Measurements from ENCODE around the gene SPAG9.
"Not testable (repeated sequence)": the region's sequence is repeated elsewhere in the genome, so short reads cannot be mapped to it uniquely, and the experiment has no call there.

The SPAG9 gene

GRCh38 chr17:51132964-51133319, 12.3 kb upstream of the SPAG9 start:
- H3K36me3 ChIP-seq (ENCODE audit: control insufficient read depth, insufficient read depth, low read length, severe bottlenecking): no peaks in the 10 kb centered on the region
- no peaks in the 10 kb centered on the region for H3K9me3 ChIP-seq (ENCODE audit: control insufficient read depth, low read length)
- peaks cover 16% of the 10 kb centered on the region for H3K4me1 ChIP-seq (ENCODE audit: control insufficient read depth, insufficient read depth, low read length)
- H3K27me3 ChIP-seq (replicated peaks; ENCODE audit: control insufficient read depth, insufficient read depth, low read length): no peaks in the 10 kb centered on the region
- peak overlapping the region; percentile 18 for H3K4me3 ChIP-seq (ENCODE audit: low read length)
- no peak overlapping the region for H3K9ac ChIP-seq (ENCODE audit: low read length)
- DNase-seq (ENCODE audit: low read depth): no peak

GRCh38 chr17:51128076-51128475, 7.4 kb upstream of the SPAG9 start:
- Histone ChIP-seq H3K4me3 (ENCODE audit: low read length) (no peak overlapping the region), H3K27me3 (replicated peaks; ENCODE audit: control insufficient read depth, insufficient read depth, low read length) (no peaks in the 10 kb centered on the region), H3K36me3 (ENCODE audit: control insufficient read depth, insufficient read depth, low read length, severe bottlenecking) (no peaks in the 10 kb centered on the region), H3K9ac (ENCODE audit: low read length) (no peak overlapping the region), H3K9me3 (ENCODE audit: control insufficient read depth, low read length) (no peaks in the 10 kb centered on the region), H3K4me1 (ENCODE audit: control insufficient read depth, insufficient read depth, low read length) (peaks cover 11% of the 10 kb centered on the region)
- no peak for DNase-seq (ENCODE audit: low read depth)

- H3K27me3 ChIP-seq (replicated peaks; ENCODE audit: control insufficient read depth, insufficient read depth, low read length): no peaks in the 10 kb centered on the region
- no peak for DNase-seq (ENCODE audit: low read depth)
- H3K4me3 ChIP-seq (ENCODE audit: low read length): no peak overlapping the region
- H3K9ac ChIP-seq (ENCODE audit: low read length): no peak overlapping the region
- H3K9me3 ChIP-seq (ENCODE audit: control insufficient read depth, low read length): no peaks in the 10 kb centered on the region
- peaks cover 13% of the 10 kb centered on the region for H3K4me1 ChIP-seq (ENCODE audit: control insufficient read depth, insufficient read depth, low read length)
- H3K36me3 ChIP-seq (ENCODE audit: control insufficient read depth, insufficient read depth, low read length, severe bottlenecking): no peaks in the 10 kb centered on the region
Measured at GRCh38 chr17:51124640-51125503, 4.2 kb upstream of the SPAG9 start.

GRCh38 chr17:51122473-51123115, 1.9 kb upstream of the SPAG9 start:
- not testable (repeated sequence) for H3K9ac ChIP-seq (ENCODE audit: low read length); H3K9me3 ChIP-seq (ENCODE audit: control insufficient read depth, low read length); H3K36me3 ChIP-seq (ENCODE audit: control insufficient read depth, insufficient read depth, low read length, severe bottlenecking); H3K27me3 ChIP-seq (replicated peaks; ENCODE audit: control insufficient read depth, insufficient read depth, low read length); DNase-seq (ENCODE audit: low read depth)
- peaks cover 32% of the 10 kb centered on the region for H3K4me1 ChIP-seq (ENCODE audit: control insufficient read depth, insufficient read depth, low read length)
- H3K4me3 ChIP-seq (ENCODE audit: low read length): peak overlapping the region; percentile 87

GRCh38 chr17:51121620-51122472, 1.2 kb upstream of the SPAG9 start:
- Histone ChIP-seq H3K4me3 (ENCODE audit: low read length) (peak overlapping the region; percentile 87), H3K27me3 (replicated peaks; ENCODE audit: control insufficient read depth, insufficient read depth, low read length) (no peaks in the 10 kb centered on the region), H3K9me3 (ENCODE audit: control insufficient read depth, low read length) (no peaks in the 10 kb centered on the region), H3K4me1 (ENCODE audit: control insufficient read depth, insufficient read depth, low read length) (peaks cover 36% of the 10 kb centered on the region), H3K9ac (ENCODE audit: low read length) (peak overlapping the region; percentile 96), H3K36me3 (ENCODE audit: control insufficient read depth, insufficient read depth, low read length, severe bottlenecking) (no peaks in the 10 kb centered on the region)
- DNase-seq (ENCODE audit: low read depth): peak; percentile 93

GRCh38 chr17:51120357-51120738, 320 bp downstream of the SPAG9 start:
- Histone ChIP-seq H3K4me1 (ENCODE audit: control insufficient read depth, insufficient read depth, low read length) (peaks cover 41% of the 10 kb centered on the region), H3K27me3 (replicated peaks; ENCODE audit: control insufficient read depth, insufficient read depth, low read length) (no peaks in the 10 kb centered on the region), H3K9ac (ENCODE audit: low read length) (peak overlapping the region; percentile 97), H3K4me3 (ENCODE audit: low read length) (peak overlapping the region; percentile 100), H3K36me3 (ENCODE audit: control insufficient read depth, insufficient read depth, low read length, severe bottlenecking) (no peaks in the 10 kb centered on the region), H3K9me3 (ENCODE audit: control insufficient read depth, low read length) (no peaks in the 10 kb centered on the region)
- DNase-seq (ENCODE audit: low read depth): no peak

GRCh38 chr17:51119415-51120356, 982 bp downstream of the SPAG9 start:
- Histone ChIP-seq H3K27me3 (replicated peaks; ENCODE audit: control insufficient read depth, insufficient read depth, low read length) (no peaks in the 10 kb centered on the region), H3K9ac (ENCODE audit: low read length) (peak overlapping the region; percentile 97), H3K4me1 (ENCODE audit: control insufficient read depth, insufficient read depth, low read length) (peaks cover 41% of the 10 kb centered on the region), H3K4me3 (ENCODE audit: low read length) (peak overlapping the region; percentile 100), H3K36me3 (ENCODE audit: control insufficient read depth, insufficient read depth, low read length, severe bottlenecking) (no peaks in the 10 kb centered on the region), H3K9me3 (ENCODE audit: control insufficient read depth, low read length) (no peaks in the 10 kb centered on the region)
- DNase-seq (ENCODE audit: low read depth): peak; percentile 78

- Histone ChIP-seq H3K27me3 (replicated peaks; ENCODE audit: control insufficient read depth, insufficient read depth, low read length) (no peaks in the 10 kb centered on the region), H3K36me3 (ENCODE audit: control insufficient read depth, insufficient read depth, low read length, severe bottlenecking) (no peaks in the 10 kb centered on the region), H3K9ac (ENCODE audit: low read length) (peak overlapping the region; percentile 97), H3K4me3 (ENCODE audit: low read length) (peak overlapping the region; percentile 100), H3K9me3 (ENCODE audit: control insufficient read depth, low read length) (no peaks in the 10 kb centered on the region), H3K4me1 (ENCODE audit: control insufficient read depth, insufficient read depth, low read length) (peaks cover 41% of the 10 kb centered on the region)
- DNase-seq (ENCODE audit: low read depth): no peak
Measured at GRCh38 chr17:51118330-51119195, 2.1 kb downstream of the SPAG9 start.

GRCh38 chr17:51115179-51115578, 5.5 kb downstream of the SPAG9 start:
- Histone ChIP-seq H3K4me1 (ENCODE audit: control insufficient read depth, insufficient read depth, low read length) (peaks cover 42% of the 10 kb centered on the region), H3K4me3 (ENCODE audit: low read length) (no peak overlapping the region), H3K36me3 (ENCODE audit: control insufficient read depth, insufficient read depth, low read length, severe bottlenecking) (no peaks in the 10 kb centered on the region), H3K9me3 (ENCODE audit: control insufficient read depth, low read length) (no peaks in the 10 kb centered on the region), H3K9ac (ENCODE audit: low read length) (no peak overlapping the region), H3K27me3 (replicated peaks; ENCODE audit: control insufficient read depth, insufficient read depth, low read length) (no peaks in the 10 kb centered on the region)
- DNase-seq (ENCODE audit: low read depth): no peak
